Measurements from ENCODE around the gene KRT16. TPM values are rescaled to one million over a fixed set of nuclear protein-coding genes. Genes with fewer than 3 reads are reported as not detected.
A peak's percentile ranks its signal among the peaks of the same experiment; 100 is the strongest.

KRT16 gene
- total and polyA plus RNA-seq, 2 donors from 2014 or later = 3.1 TPM; not detected in 1

DNA sequence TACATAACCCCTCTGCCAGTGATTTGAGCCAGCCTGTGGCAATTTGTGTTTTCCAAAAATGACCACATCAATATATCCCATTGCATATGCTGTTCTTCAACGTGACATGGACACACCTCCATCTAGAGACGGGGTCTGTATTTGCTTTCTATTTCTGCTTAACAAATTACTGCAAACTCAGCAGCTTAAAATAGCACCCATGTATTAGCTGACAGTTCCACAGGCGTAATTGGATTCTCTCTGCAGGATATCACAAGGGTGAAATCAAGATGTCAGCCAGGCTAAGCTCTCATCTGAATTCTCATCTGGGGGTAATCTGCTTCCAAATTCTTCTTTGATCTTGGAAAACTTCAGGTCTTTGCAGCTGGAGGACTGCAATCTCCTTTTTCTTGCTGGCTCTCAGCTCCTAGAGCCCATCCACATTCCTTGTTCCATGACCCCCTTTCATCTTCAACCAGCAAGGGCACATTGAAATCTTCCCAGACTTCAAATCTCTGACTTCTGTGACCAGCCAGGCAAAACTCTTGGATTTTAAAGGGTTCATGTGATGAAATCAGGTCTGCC lies 48.9 kb downstream of the KRT16 start:
- Histone ChIP-seq H3K27ac (ENCODE audit: low read depth in 2 of 2, low read length in 2 of 2) (no peak overlapping the region), H3K9me3 (ENCODE audit: control insufficient read depth in 2 of 3, insufficient read depth in 1 of 3, low read length in 3 of 3) (no peaks in the 10 kb centered on the region), H3K9ac (ENCODE audit: low read length in 3 of 3) (no peak overlapping the region), H3K27me3 (ENCODE audit: control insufficient read depth, insufficient read depth, low read length) (no peaks in the 10 kb centered on the region), H3K4me1 (ENCODE audit: control insufficient read depth in 2 of 3, insufficient read depth in 2 of 3, low read depth in 1 of 3, low read length in 3 of 3) (no peaks in the 10 kb centered on the region), H3K4me3 (ENCODE audit: low read length in 3 of 3) (no peak overlapping the region), H3K36me3 (ENCODE audit: control insufficient read depth in 2 of 3, insufficient read depth in 3 of 3, low read length in 3 of 3) (no peaks in the 10 kb centered on the region)
- intact Hi-C loops (cut with DNase I) = no loop called here
- no peak for FAIRE-seq
- TF ChIP-seq, protein P1, sequence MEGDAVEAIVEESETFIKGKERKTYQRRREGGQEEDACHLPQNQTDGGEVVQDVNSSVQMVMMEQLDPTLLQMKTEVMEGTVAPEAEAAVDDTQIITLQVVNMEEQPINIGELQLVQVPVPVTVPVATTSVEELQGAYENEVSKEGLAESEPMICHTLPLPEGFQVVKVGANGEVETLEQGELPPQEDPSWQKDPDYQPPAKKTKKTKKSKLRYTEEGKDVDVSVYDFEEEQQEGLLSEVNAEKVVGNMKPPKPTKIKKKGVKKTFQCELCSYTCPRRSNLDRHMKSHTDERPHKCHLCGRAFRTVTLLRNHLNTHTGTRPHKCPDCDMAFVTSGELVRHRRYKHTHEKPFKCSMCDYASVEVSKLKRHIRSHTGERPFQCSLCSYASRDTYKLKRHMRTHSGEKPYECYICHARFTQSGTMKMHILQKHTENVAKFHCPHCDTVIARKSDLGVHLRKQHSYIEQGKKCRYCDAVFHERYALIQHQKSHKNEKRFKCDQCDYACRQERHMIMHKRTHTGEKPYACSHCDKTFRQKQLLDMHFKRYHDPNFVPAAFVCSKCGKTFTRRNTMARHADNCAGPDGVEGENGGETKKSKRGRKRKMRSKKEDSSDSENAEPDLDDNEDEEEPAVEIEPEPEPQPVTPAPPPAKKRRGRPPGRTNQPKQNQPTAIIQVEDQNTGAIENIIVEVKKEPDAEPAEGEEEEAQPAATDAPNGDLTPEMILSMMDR (IDR thresholded peaks at IDR 0.05; ENCODE audit: borderline replicate concordance, extremely low read depth, insufficient read depth) = no peak
- DNase-seq = peak in 1 of 5 donors; percentile 18

DNA sequence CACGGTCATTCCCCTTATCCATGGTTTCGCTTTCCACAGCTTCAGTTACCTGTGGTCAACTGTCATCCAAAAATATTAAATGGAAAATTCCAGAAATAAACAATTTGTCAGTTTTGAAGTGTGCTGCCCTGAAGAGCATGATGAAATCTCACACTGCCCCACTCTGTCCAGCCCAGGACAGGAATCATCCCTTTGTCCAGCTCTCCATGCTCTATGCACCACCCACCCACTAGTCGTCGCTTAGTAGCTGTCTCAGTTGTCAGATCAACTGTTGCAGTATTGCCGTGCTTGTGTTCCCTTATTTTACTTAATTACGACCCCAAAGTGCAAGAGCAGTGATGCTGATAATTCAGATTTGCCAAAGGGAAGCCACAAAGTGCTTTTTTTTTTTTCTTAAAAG lies 51.0 kb downstream of the KRT16 start:
- no peak for FAIRE-seq

More for the DNA sequence above, 51.0 kb downstream of the KRT16 start:
- H3K27ac ChIP-seq (ENCODE audit: low read depth in 2 of 2, low read length in 2 of 2) = no peak overlapping the region
- H3K9me3 ChIP-seq (ENCODE audit: control insufficient read depth in 2 of 3, insufficient read depth in 1 of 3, low read length in 3 of 3) = no peaks in the 10 kb centered on the region
- no peaks in the 10 kb centered on the region for H3K36me3 ChIP-seq (ENCODE audit: control insufficient read depth in 2 of 3, insufficient read depth in 3 of 3, low read length in 3 of 3)
- H3K4me3 ChIP-seq (ENCODE audit: low read length in 3 of 3) = no peak overlapping the region
- H3K4me1 ChIP-seq (ENCODE audit: control insufficient read depth in 2 of 3, insufficient read depth in 2 of 3, low read depth in 1 of 3, low read length in 3 of 3) = no peaks in the 10 kb centered on the region
- intact Hi-C loops (cut with DNase I) = no loop called here
- TF ChIP-seq, protein P1 (IDR thresholded peaks at IDR 0.05; ENCODE audit: borderline replicate concordance, extremely low read depth, insufficient read depth) = no peak
- H3K27me3 ChIP-seq (ENCODE audit: control insufficient read depth, insufficient read depth, low read length) = no peaks in the 10 kb centered on the region
- H3K9ac ChIP-seq (ENCODE audit: low read length in 3 of 3) = no peak overlapping the region
- no peak for DNase-seq

Other genes with a start within 250 kb of the KRT16 start
- not detected for gene KRT33B, start 243.0 kb downstream of the KRT16 start, total RNA-seq
- not detected for gene KRT33B, start 243.0 kb downstream of the KRT16 start, polyA plus RNA-seq (ENCODE audit: insufficient read depth, low read depth, low replicate concordance)
- not detected for gene KRT34, start 230.5 kb downstream of the KRT16 start, total RNA-seq
- not detected for gene KRT34, start 230.5 kb downstream of the KRT16 start, polyA plus RNA-seq (ENCODE audit: insufficient read depth, low read depth, low replicate concordance)
- not detected for gene KRT31, start 215.2 kb downstream of the KRT16 start, total RNA-seq
- gene KRT31, start 215.2 kb downstream of the KRT16 start, polyA plus RNA-seq (ENCODE audit: insufficient read depth, low read depth, low replicate concordance) = not detected
- not detected for gene KRT37, start 188.2 kb downstream of the KRT16 start, total RNA-seq
- gene KRT37, start 188.2 kb downstream of the KRT16 start, polyA plus RNA-seq (ENCODE audit: insufficient read depth, low read depth, low replicate concordance) = not detected
- gene KRT38, start 171.8 kb downstream of the KRT16 start, total RNA-seq = not detected
- gene KRT38, start 171.8 kb downstream of the KRT16 start, polyA plus RNA-seq (ENCODE audit: insufficient read depth, low read depth, low replicate concordance) = not detected
- gene KRT32, start 145.4 kb downstream of the KRT16 start, total RNA-seq = not detected
- gene KRT32, start 145.4 kb downstream of the KRT16 start, polyA plus RNA-seq (ENCODE audit: insufficient read depth, low read depth, low replicate concordance) = not detected
- gene KRT35, start 131.6 kb downstream of the KRT16 start, total RNA-seq = not detected
- not detected for gene KRT35, start 131.6 kb downstream of the KRT16 start, polyA plus RNA-seq (ENCODE audit: insufficient read depth, low read depth, low replicate concordance)
- gene KRT36, start 122.9 kb downstream of the KRT16 start, total RNA-seq = not detected
- gene KRT36, start 122.9 kb downstream of the KRT16 start, polyA plus RNA-seq (ENCODE audit: insufficient read depth, low read depth, low replicate concordance) = not detected
- gene KRT13, start 107.2 kb downstream of the KRT16 start, total RNA-seq = not detected
- not detected for gene KRT13, start 107.2 kb downstream of the KRT16 start, polyA plus RNA-seq (ENCODE audit: insufficient read depth, low read depth, low replicate concordance)
- gene KRT15, start 93.9 kb downstream of the KRT16 start, total RNA-seq = 2.8 TPM
- gene KRT15, start 93.9 kb downstream of the KRT16 start, polyA plus RNA-seq (ENCODE audit: insufficient read depth, low read depth, low replicate concordance) = 0.15 TPM
- gene KRT19, start 84.5 kb downstream of the KRT16 start, total RNA-seq = 781 TPM
- 319 TPM for gene KRT19, start 84.5 kb downstream of the KRT16 start, polyA plus RNA-seq (ENCODE audit: insufficient read depth, low read depth, low replicate concordance)
- gene KRT9, start 40.7 kb downstream of the KRT16 start, total RNA-seq = not detected
- gene KRT9, start 40.7 kb downstream of the KRT16 start, polyA plus RNA-seq (ENCODE audit: insufficient read depth, low read depth, low replicate concordance) = not detected
- not detected for gene KRT14, start 25.9 kb downstream of the KRT16 start, total RNA-seq
- gene KRT14, start 25.9 kb downstream of the KRT16 start, polyA plus RNA-seq (ENCODE audit: insufficient read depth, low read depth, low replicate concordance) = not detected
- 11.1 TPM for gene KRT17, start 11.8 kb upstream of the KRT16 start, total RNA-seq
- gene KRT17, start 11.8 kb upstream of the KRT16 start, polyA plus RNA-seq (ENCODE audit: insufficient read depth, low read depth, low replicate concordance) = 5.5 TPM
- gene EIF1, start 76.1 kb upstream of the KRT16 start, total RNA-seq = 842 TPM
- gene EIF1, start 76.1 kb upstream of the KRT16 start, polyA plus RNA-seq (ENCODE audit: insufficient read depth, low read depth, low replicate concordance) = 1,166 TPM
- gene GAST, start 99.6 kb upstream of the KRT16 start, total RNA-seq = not detected
- gene GAST, start 99.6 kb upstream of the KRT16 start, polyA plus RNA-seq (ENCODE audit: insufficient read depth, low read depth, low replicate concordance) = not detected
- gene HAP1, start 121.9 kb upstream of the KRT16 start, total RNA-seq = 1.3 TPM
- 0.99 TPM for gene HAP1, start 121.9 kb upstream of the KRT16 start, polyA plus RNA-seq (ENCODE audit: insufficient read depth, low read depth, low replicate concordance)
- 223 TPM for gene JUP, start 173.9 kb upstream of the KRT16 start, total RNA-seq
- 148 TPM for gene JUP, start 173.9 kb upstream of the KRT16 start, polyA plus RNA-seq (ENCODE audit: insufficient read depth, low read depth, low replicate concordance)
- 13.6 TPM for gene P3H4, start 199.2 kb upstream of the KRT16 start, total RNA-seq
- gene P3H4, start 199.2 kb upstream of the KRT16 start, polyA plus RNA-seq (ENCODE audit: insufficient read depth, low read depth, low replicate concordance) = 13.7 TPM
- gene FKBP10, start 200.2 kb upstream of the KRT16 start, total RNA-seq = 38.3 TPM
- gene FKBP10, start 200.2 kb upstream of the KRT16 start, polyA plus RNA-seq (ENCODE audit: insufficient read depth, low read depth, low replicate concordance) = 19.6 TPM
- 44.0 TPM for gene NT5C3B, start 223.5 kb upstream of the KRT16 start, total RNA-seq
- gene NT5C3B, start 223.5 kb upstream of the KRT16 start, polyA plus RNA-seq (ENCODE audit: insufficient read depth, low read depth, low replicate concordance) = 88.0 TPM
- 0.28 TPM for gene KLHL10, start 225.1 kb upstream of the KRT16 start, total RNA-seq
- gene KLHL10, start 225.1 kb upstream of the KRT16 start, polyA plus RNA-seq (ENCODE audit: insufficient read depth, low read depth, low replicate concordance) = not detected

All from kidney (tissue), 14 donors.